Measurements from ENCODE around the gene PCNP.

- TF ChIP-seq, protein P1, sequence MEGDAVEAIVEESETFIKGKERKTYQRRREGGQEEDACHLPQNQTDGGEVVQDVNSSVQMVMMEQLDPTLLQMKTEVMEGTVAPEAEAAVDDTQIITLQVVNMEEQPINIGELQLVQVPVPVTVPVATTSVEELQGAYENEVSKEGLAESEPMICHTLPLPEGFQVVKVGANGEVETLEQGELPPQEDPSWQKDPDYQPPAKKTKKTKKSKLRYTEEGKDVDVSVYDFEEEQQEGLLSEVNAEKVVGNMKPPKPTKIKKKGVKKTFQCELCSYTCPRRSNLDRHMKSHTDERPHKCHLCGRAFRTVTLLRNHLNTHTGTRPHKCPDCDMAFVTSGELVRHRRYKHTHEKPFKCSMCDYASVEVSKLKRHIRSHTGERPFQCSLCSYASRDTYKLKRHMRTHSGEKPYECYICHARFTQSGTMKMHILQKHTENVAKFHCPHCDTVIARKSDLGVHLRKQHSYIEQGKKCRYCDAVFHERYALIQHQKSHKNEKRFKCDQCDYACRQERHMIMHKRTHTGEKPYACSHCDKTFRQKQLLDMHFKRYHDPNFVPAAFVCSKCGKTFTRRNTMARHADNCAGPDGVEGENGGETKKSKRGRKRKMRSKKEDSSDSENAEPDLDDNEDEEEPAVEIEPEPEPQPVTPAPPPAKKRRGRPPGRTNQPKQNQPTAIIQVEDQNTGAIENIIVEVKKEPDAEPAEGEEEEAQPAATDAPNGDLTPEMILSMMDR (IDR thresholded peaks at IDR 0.05): no peak
- TF ChIP-seq POLR2AphosphoS5 (IDR thresholded peaks at IDR 0.05) (no peak), POLR2A (IDR thresholded peaks at IDR 0.05) (no peak), EP300 (IDR thresholded peaks at IDR 0.05) (no peak)
Observed at GRCh38 chr3:101634591-101635196, 60.7 kb downstream of the PCNP start.

All from sigmoid colon (tissue), 4 donors.